SK-N-SH (cell line): ENCODE measurements around the gene DAB1. TPM values are rescaled to one million over a fixed set of nuclear protein-coding genes. Genes with fewer than 3 reads are reported as not detected.

Experiments used
- CTCF ChIA-PET: fragments of 300-600, 350-600 bp; formaldehyde crosslinking; extraction: SDS; loops from one replicate; lab custom pipeline; 2021; lab: Yijun Ruan, JAX
- POLR2A ChIA-PET: fragments of 350-600 bp; sonication (Branson Sonifier 250); formaldehyde crosslinking; extraction: SDS; loops from one replicate; lab custom pipeline; 2020; ENCODE audit warnings: antibody characterized with exemption, inconsistent platforms; lab: Yijun Ruan, JAX
- DNase-seq: peaks from one replicate; pipeline ENCODE4 v3.0.0; 2012
- H2AFZ ChIP-seq: fragments of 200-600 bp; sonication (generic); 2 replicates; pipeline ENCODE4 v1.8.1; 2016; ENCODE audit warnings: antibody characterized with exemption, mild to moderate bottlenecking, low read depth
- H3F3A ChIP-seq: fragments of 200-600 bp; sonication (generic); replicated peaks from 2 replicates; pipeline ENCODE3; 2016; ENCODE audit warnings: antibody characterized with exemption, mild to moderate bottlenecking; ENCODE audit not compliant: insufficient read depth
- H3K27ac ChIP-seq, 2 experiments: fragments of 200-500 bp in 1 of 2; fragments of 200-600 bp in 1 of 2; sonication (Bioruptor generic) in 1 of 2; sonication (generic), shearing (Covaris generic) in 1 of 2; 2 replicates each; pipeline versions ENCODE4 v1.5.1 to v1.6.1; 2014 to 2016; ENCODE audit warnings: low read depth in 2 of 2, inconsistent platforms in 1 of 2, low read length in 1 of 2, mild to moderate bottlenecking in 1 of 2, mixed read lengths in 1 of 2
- H3K27me3 ChIP-seq: fragments of 200-600 bp; sonication (generic), shearing (Covaris generic); 2 replicates; pipeline ENCODE4 v1.6.1; 2016; ENCODE audit warnings: mixed run types; ENCODE audit not compliant: insufficient read depth
- H3K36me3 ChIP-seq, 2 experiments: fragments of 200-500 bp in 1 of 2; fragments of 200-600 bp in 1 of 2; sonication (Bioruptor generic) in 1 of 2; sonication (generic) in 1 of 2; replicated peaks in 1 of 2; 2 replicates each; pipeline versions ENCODE3 to v1.5.1; 2014 to 2016; ENCODE audit warnings: low read length in 1 of 2, mild to moderate bottlenecking in 1 of 2; ENCODE audit not compliant: insufficient read depth in 2 of 2, control insufficient read depth in 1 of 2
- H3K4me1 ChIP-seq, 2 experiments: fragments of 200-500 bp in 1 of 2; fragments of 200-600 bp in 1 of 2; sonication (Bioruptor generic) in 1 of 2; sonication (generic), shearing (Covaris generic) in 1 of 2; 2 replicates each; pipeline versions ENCODE4 v1.5.1 to v1.6.1; 2014 to 2016; ENCODE audit warnings: low read depth in 1 of 2, low read length in 1 of 2, mixed run types in 1 of 2; ENCODE audit not compliant: insufficient read depth in 2 of 2, control insufficient read depth in 1 of 2
- H3K4me2 ChIP-seq: fragments of 200-600 bp; sonication (generic), shearing (Covaris generic); 2 replicates; pipeline ENCODE4 v1.6.1; 2017; ENCODE audit warnings: mixed run types
- H3K4me3 ChIP-seq, 2 experiments: fragments of 200-500 bp in 1 of 2; fragments of 200-600 bp in 1 of 2; sonication (Bioruptor generic) in 1 of 2; sonication (generic), shearing (Covaris generic) in 1 of 2; 2 replicates each; pipeline versions ENCODE4 v1.5.1 to v1.8.1; 2014 to 2016; ENCODE audit warnings: low read depth in 2 of 2, inconsistent platforms in 1 of 2, low read length in 1 of 2, mild to moderate bottlenecking in 1 of 2, mixed read lengths in 1 of 2, moderate library complexity in 1 of 2
- H3K79me2 ChIP-seq: fragments of 200-600 bp; sonication (generic); 2 replicates; pipeline ENCODE4 v1.8.1; 2017; ENCODE audit warnings: mild to moderate bottlenecking; ENCODE audit not compliant: insufficient read depth
- H3K9ac ChIP-seq: fragments of 200-600 bp; sonication (generic); 2 replicates; pipeline ENCODE4 v1.6.1; 2017; ENCODE audit warnings: mixed run types
- H3K9me2 ChIP-seq: fragments of 200-600 bp; sonication (generic); 2 replicates; pipeline ENCODE4 v1.6.1; 2017; ENCODE audit warnings: mixed run types
- H3K9me3 ChIP-seq: fragments of 200-600 bp; sonication (generic); 2 replicates; pipeline ENCODE4 v1.6.1; 2017; ENCODE audit warnings: mixed run types, mild to moderate bottlenecking, moderate library complexity
- H4K20me1 ChIP-seq: fragments of 200-600 bp; sonication (generic); 2 replicates; pipeline ENCODE4 v1.6.1; 2017; ENCODE audit warnings: mild to moderate bottlenecking, mixed run types; ENCODE audit not compliant: insufficient read depth
- CHD2 ChIP-seq: fragments of 150-350 bp; IDR thresholded peaks from 2 replicates; pipeline ENCODE4 v1.6.1; 2018; ENCODE audit warnings: low read length; ENCODE audit not compliant: partially characterized antibody
- ELF1 ChIP-seq: IDR thresholded peaks from 2 replicates; pipeline ENCODE4 v1.4.0; 2012
- EP300 ChIP-seq, 2 experiments: IDR thresholded peaks; 2 replicates each; pipeline versions ENCODE4 v1.4.0 to v1.6.1; 2012; ENCODE audit warnings: borderline replicate concordance in 1 of 2, low read depth in 1 of 2, low read length in 1 of 2
- EZH2phosphoT487 ChIP-seq: fragments of 200-600 bp; sonication (generic); IDR thresholded peaks from 2 replicates; pipeline ENCODE4 v1.6.1; 2017; ENCODE audit warnings: low read depth, mixed run types, mild to moderate bottlenecking, antibody characterized with exemption, moderate library complexity, borderline replicate concordance
- FOSL2 ChIP-seq: IDR thresholded peaks from 2 replicates; pipeline ENCODE4 v1.4.0; 2012; ENCODE audit warnings: low read depth, mild to moderate bottlenecking, moderate library complexity, borderline replicate concordance
- FOXJ3 ChIP-seq: sonication (generic); formaldehyde crosslinking; IDR thresholded peaks from 2 replicates; pipeline ENCODE4 v1.5.1; 2020; ENCODE audit warnings: mild to moderate bottlenecking, missing genetic modification reagents
- GABPA ChIP-seq: IDR thresholded peaks from 2 replicates; pipeline ENCODE4 v1.4.0; 2012; ENCODE audit warnings: low read depth, mild to moderate bottlenecking
- GATA2 ChIP-seq: sonication (generic); formaldehyde crosslinking; IDR thresholded peaks from 2 replicates; pipeline ENCODE4 v1.5.0; 2020; ENCODE audit warnings: mild to moderate bottlenecking, missing genetic modification reagents
- JUND ChIP-seq: IDR thresholded peaks from 2 replicates; pipeline ENCODE4 v1.4.0; 2012
- MEF2A ChIP-seq: IDR thresholded peaks from 2 replicates; pipeline ENCODE4 v1.4.0; 2012; ENCODE audit warnings: low read depth, borderline replicate concordance
- NFIC ChIP-seq: IDR thresholded peaks from 2 replicates; pipeline ENCODE4 v1.4.0; 2012; ENCODE audit warnings: borderline replicate concordance
- NRF1 ChIP-seq: IDR thresholded peaks from 2 replicates; pipeline ENCODE4 v1.6.1; 2012; ENCODE audit warnings: low read depth, mild to moderate bottlenecking, low read length
- PBX3 ChIP-seq: IDR thresholded peaks from 2 replicates; pipeline ENCODE4; 2012
- POLR2AphosphoS5 ChIP-seq: IDR thresholded peaks from 2 replicates; pipeline ENCODE4 v1.6.1; 2012; ENCODE audit warnings: low read depth, low read length
- RCOR1 ChIP-seq: fragments of 150-350 bp; IDR thresholded peaks from 2 replicates; pipeline ENCODE4 v1.6.1; 2017; ENCODE audit warnings: antibody characterized with exemption, low read length
- RFX5 ChIP-seq: IDR thresholded peaks from 2 replicates; pipeline ENCODE4 v1.6.1; 2012; ENCODE audit warnings: mild to moderate bottlenecking, improper control_type of control experiment, low read length
- RXRA ChIP-seq: IDR thresholded peaks from 2 replicates; pipeline ENCODE4 v1.4.0; 2012; ENCODE audit warnings: low read depth, mild to moderate bottlenecking, borderline replicate concordance
- TAF1 ChIP-seq: IDR thresholded peaks from 2 replicates; pipeline ENCODE4 v1.6.1; 2012; ENCODE audit warnings: low read depth, mild to moderate bottlenecking, low read length, moderate library complexity, borderline replicate concordance
- TCF12 ChIP-seq: IDR thresholded peaks from 2 replicates; pipeline ENCODE4 v1.4.0; 2012
- TEAD4 ChIP-seq: IDR thresholded peaks from 2 replicates; pipeline ENCODE4 v1.4.0; 2012; ENCODE audit warnings: mild to moderate bottlenecking, borderline replicate concordance; ENCODE audit not compliant: insufficient read depth
- YY1 ChIP-seq: IDR thresholded peaks from 2 replicates; pipeline ENCODE4 v1.4.0; 2012; ENCODE audit warnings: low read depth, mild to moderate bottlenecking
- WGBS: methylation state at CpG from one replicate; pipeline ENCODE4 v1.1.6; 2017; ENCODE audit warnings: low lambda C conversion rate; 5-methylcytosine and 5-hydroxymethylcytosine counted together
- polyA plus RNA-seq, 3 experiments: library from polyadenylated mRNA; depleted of rRNA; stranded (reverse); fragments of >200 nt; gene quantifications; 2 replicates each; pipeline ENCODE4 v1.2.3, GENCODE V29; 2012

The DAB1 gene
- polyA plus RNA-seq, 1 of the 3 experiments (the other 2 are of a cell fraction): 2.9 TPM

GRCh38 chr1:57024428-57024827, 399.4 kb downstream of the DAB1 start:
- H3K36me3 ChIP-seq: no peaks in the 10 kb centered on the region
- no peak for DNase-seq
- no peak overlapping the region for H3K4me2 ChIP-seq
- H2AFZ ChIP-seq: no peak overlapping the region
- H3K9me2 ChIP-seq: no peaks in the 10 kb centered on the region
- no peak overlapping the region for H3K9ac ChIP-seq
- ChIA-PET POLR2A (no interaction called here), CTCF (no interaction called here)
- no peaks in the 10 kb centered on the region for H4K20me1 ChIP-seq
- no peaks in the 10 kb centered on the region for H3K27me3 ChIP-seq
- peaks cover 0 to 1% of the 10 kb centered on the region in 2 experiments; a peak in 1 of 4 replicates for H3K4me1 ChIP-seq
- H3F3A ChIP-seq: no peaks in the 10 kb centered on the region
- WGBS: 76% methylated on average over 4 of the region's 4 CpGs
- H3K4me3 ChIP-seq: no peak overlapping the region
- H3K27ac ChIP-seq: no peak overlapping the region
- no peaks in the 10 kb centered on the region for H3K79me2 ChIP-seq
- TF ChIP-seq POLR2AphosphoS5 (no peak), NRF1 (no peak), GABPA (no peak), RFX5 (no peak), GATA2 (CRISPR knock-in tag) (no peak), NFIC (no peak), FOXJ3 (CRISPR knock-in tag) (no peak), TAF1 (no peak), YY1 (no peak), RXRA (no peak), EZH2phosphoT487 (no peak), FOSL2 (no peak)
- H3K9me3 ChIP-seq: no peaks in the 10 kb centered on the region

GRCh38 chr1:57020216-57020615, 403.6 kb downstream of the DAB1 start:
- H3F3A ChIP-seq: no peaks in the 10 kb centered on the region
- TF ChIP-seq NRF1 (no peak), CHD2 (no peak), EP300 (IDR thresholded peaks at IDR 0.05; ENCODE audit: borderline replicate concordance in 1 of 2, low read depth in 1 of 2, low read length in 1 of 2) (peak in 1 of 2 experiments; percentile 33; a peak in 1 of 4 replicates), POLR2AphosphoS5 (no peak), MEF2A (no peak), RCOR1 (0 out of 2 replicates have a peak, but pooled peaks have one; percentile 28), EZH2phosphoT487 (no peak), FOXJ3 (CRISPR knock-in tag) (no peak), TEAD4 (no peak), ELF1 (no peak), NFIC (no peak), JUND (no peak), TCF12 (no peak), PBX3 (no peak), GATA2 (CRISPR knock-in tag) (0 out of 2 replicates have a peak, but pooled peaks have one; percentile 22)
- no peaks in the 10 kb centered on the region for H3K9me3 ChIP-seq
- no peak overlapping the region for H3K4me2 ChIP-seq
- H3K27me3 ChIP-seq: no peaks in the 10 kb centered on the region
- H3K9me2 ChIP-seq: no peaks in the 10 kb centered on the region
- POLR2A ChIA-PET: no interaction called here
- H4K20me1 ChIP-seq: no peaks in the 10 kb centered on the region
- H3K79me2 ChIP-seq: no peaks in the 10 kb centered on the region
- peaks cover 0 to 5% of the 10 kb centered on the region in 2 experiments; a peak in 1 of 4 replicates for H3K4me1 ChIP-seq
- whole genome bisulfite sequencing: 13% methylated on average over 1 of the region's 1 CpG
- no peaks in the 10 kb centered on the region for H3K36me3 ChIP-seq
- no peak overlapping the region for H3K27ac ChIP-seq
- H3K9ac ChIP-seq: no peak overlapping the region
- CTCF ChIA-PET: interaction anchor here (0.6 kb wide), 1 partner anchor 170 kb away, joined by 3 read pairs; no protein-coding TSS in a partner anchor
- no peak overlapping the region for H3K4me3 ChIP-seq
- H2AFZ ChIP-seq: no peak overlapping the region
- DNase-seq: peak; percentile 42
